IMR-90 (cell line): ENCODE data around the gene FAM90A1.
"Not testable (repeated sequence)": the region's sequence is repeated elsewhere in the genome, so short reads cannot be mapped to it uniquely, and the experiment has no call there.

Experiments
- CTCF ChIP-seq: conservative IDR thresholded peaks from 2 replicates; pipeline ENCODE4 v1.5.1; 2012; ENCODE audit warnings: mild to moderate bottlenecking, low read depth, low read length, improper control_type of control experiment
- FOS ChIP-seq: fragments of 150-350 bp; IDR thresholded peaks from 2 replicates; pipeline ENCODE4 v1.6.1; 2016; ENCODE audit warnings: low read depth, low read length
- MAFK ChIP-seq: IDR thresholded peaks from 2 replicates; pipeline ENCODE4 v1.6.1; 2012; ENCODE audit warnings: low read depth, low read length, improper control_type of control experiment
- MAZ ChIP-seq: IDR thresholded peaks from 2 replicates; pipeline ENCODE4 v1.6.1; 2012; ENCODE audit warnings: low read depth, mild to moderate bottlenecking, low read length, improper control_type of control experiment, moderate library complexity, borderline replicate concordance
- MXI1 ChIP-seq: IDR thresholded peaks from 2 replicates; pipeline ENCODE4 v1.6.1; 2012; ENCODE audit warnings: low read depth, mild to moderate bottlenecking, low read length, moderate library complexity, borderline replicate concordance
- POLR2A ChIP-seq: IDR thresholded peaks from 2 replicates; pipeline ENCODE4 v1.6.1; 2012; ENCODE audit warnings: mild to moderate bottlenecking, low read depth, low read length
- RAD21 ChIP-seq: IDR thresholded peaks from 2 replicates; pipeline ENCODE4 v1.6.1; 2012; ENCODE audit warnings: low read length, improper control_type of control experiment
- RFX5 ChIP-seq: IDR thresholded peaks from 2 replicates; pipeline ENCODE4 v1.8.0; 2012; ENCODE audit warnings: low read depth, mild to moderate bottlenecking, low read length, moderate library complexity

GRCh38 chr12:8226992-8227731, at the start of gene FAM90A1:
- TF ChIP-seq POLR2A, CTCF, FOS, MXI1, MAFK, RAD21, MAZ, RFX5: not testable (repeated sequence)
